GM12865 (cell line): ENCODE results near the gene SPP1.
"Not testable (repeated sequence)": the region's sequence is repeated elsewhere in the genome, so short reads cannot be mapped to it uniquely, and the experiment has no call there.

ENCODE experiments used
- DNase-seq: peaks from one replicate; pipeline ENCODE4 v3.0.0; 2010; ENCODE audit warnings: low read depth
- H3K4me3 ChIP-seq: 2 replicates; pipeline ENCODE4 v1.5.1; 2011; ENCODE audit warnings: mild to moderate bottlenecking, low read depth, low read length, control low read depth
- CTCF ChIP-seq: IDR thresholded peaks from 2 replicates; pipeline ENCODE4 v1.5.1; 2011; ENCODE audit warnings: low read length, control low read depth, low read depth, inconsistent platforms; ENCODE audit not compliant: insufficient read depth; ENCODE audit errors: missing control alignments

SPP1 gene

GRCh38 chr4:88015659-88016295, 40.3 kb downstream of the SPP1 start:
- no peak for DNase-seq

GRCh38 chr4:88017516-88018297, 42.2 kb downstream of the SPP1 start:
- DNase-seq: no peak
- TF ChIP-seq CTCF: no peak

More at GRCh38 chr4:88015659-88016295, 40.3 kb downstream of the SPP1 start:
- TF ChIP-seq CTCF: no peak
- no peak overlapping the region for H3K4me3 ChIP-seq

GRCh38 chr4:88018466-88018865, 43.0 kb downstream of the SPP1 start:
- TF ChIP-seq CTCF: no peak
- DNase-seq: no peak
- no peak overlapping the region for H3K4me3 ChIP-seq

More at GRCh38 chr4:88017516-88018297, 42.2 kb downstream of the SPP1 start:
- no peak overlapping the region for H3K4me3 ChIP-seq

GRCh38 chr4:88021824-88022223, 46.3 kb downstream of the SPP1 start:
- H3K4me3 ChIP-seq: no peak overlapping the region
- no peak for DNase-seq
- TF ChIP-seq CTCF: no peak

- H3K4me3 ChIP-seq: no peak overlapping the region
- no peak for DNase-seq
- no peak for TF ChIP-seq CTCF
Observed at GRCh38 chr4:88022289-88022688, 46.8 kb downstream of the SPP1 start.

- H3K4me3 ChIP-seq, DNase-seq: not testable (repeated sequence)
Observed at GRCh38 chr4:88025868-88026661, 50.6 kb downstream of the SPP1 start.
